Neuronal stem cell (in vitro differentiated cells): Measurements from ENCODE around the gene RNASE13.

ENCODE experiments used
- DNase-seq: peaks from one replicate; pipeline ENCODE4 v3.0.0-alpha.2; 2013; ENCODE audit warnings: low spot score
- H2AFZ ChIP-seq: one replicate; pipeline ENCODE4 v1.6.1; 2013; ENCODE audit warnings: mild to moderate bottlenecking, low read length, inconsistent platforms
- H2AK5ac ChIP-seq: 2 replicates; pipeline ENCODE4 v1.6.1; 2013; ENCODE audit warnings: low read depth, mild to moderate bottlenecking, inconsistent platforms, low read length, moderate library complexity, mixed read lengths
- H2BK120ac ChIP-seq: 2 replicates; pipeline ENCODE4 v1.6.1; 2013; ENCODE audit warnings: low read depth, mild to moderate bottlenecking, inconsistent platforms, low read length, moderate library complexity, mixed read lengths
- H2BK12ac ChIP-seq: one replicate; pipeline ENCODE4 v1.6.1; 2013; ENCODE audit warnings: low read length, inconsistent platforms
- H2BK15ac ChIP-seq: 2 replicates; pipeline ENCODE4 v1.6.1; 2013; ENCODE audit warnings: mild to moderate bottlenecking, low read length, inconsistent platforms, mixed read lengths
- H2BK5ac ChIP-seq: one replicate; pipeline ENCODE4 v1.6.1; 2013; ENCODE audit warnings: inconsistent platforms, mild to moderate bottlenecking, low read length, moderate library complexity
- H3K14ac ChIP-seq: one replicate; pipeline ENCODE4 v1.6.1; 2013; ENCODE audit warnings: low read length, inconsistent platforms
- H3K18ac ChIP-seq: 2 replicates; pipeline ENCODE4 v1.6.1; 2013; ENCODE audit warnings: low read length, inconsistent platforms
- H3K23ac ChIP-seq: 2 replicates; pipeline ENCODE4 v1.6.1; 2013; ENCODE audit warnings: low read depth, mild to moderate bottlenecking, mixed read lengths, low read length, inconsistent platforms; ENCODE audit not compliant: poor library complexity
- H3K27ac ChIP-seq: replicated peaks from 3 replicates; pipeline ENCODE4 v1.5.1; 2013; ENCODE audit warnings: low read length, inconsistent platforms
- H3K27me3 ChIP-seq, 3 experiments: 2 replicates each; pipeline ENCODE4 v1.6.1; 2013; ENCODE audit warnings: low read length in 3 of 3, mild to moderate bottlenecking in 2 of 3, inconsistent platforms in 1 of 3, low read depth in 1 of 3, mixed read lengths in 1 of 3, moderate library complexity in 1 of 3; ENCODE audit not compliant: control insufficient read depth in 3 of 3, insufficient read depth in 3 of 3
- H3K36me3 ChIP-seq, 2 donors: replicated peaks in 1 of 2; 2 replicates each; pipeline ENCODE4 v1.6.1; 2013; ENCODE audit warnings: low read length in 2 of 2; ENCODE audit not compliant: control insufficient read depth in 2 of 2, insufficient read depth in 2 of 2
- H3K4ac ChIP-seq: 2 replicates; pipeline ENCODE4 v1.6.1; 2013; ENCODE audit warnings: inconsistent platforms, mild to moderate bottlenecking, low read length, moderate library complexity
- H3K4me1 ChIP-seq, 2 donors: 1 replicate in 1 of 2; 2 replicates in 1 of 2; pipeline ENCODE4 v1.6.1; 2013; ENCODE audit warnings: low read length in 2 of 2, low read depth in 1 of 2; ENCODE audit not compliant: control insufficient read depth in 2 of 2, insufficient read depth in 1 of 2
- H3K4me2 ChIP-seq: one replicate; pipeline ENCODE4 v1.6.1; 2013; ENCODE audit warnings: mild to moderate bottlenecking, low read length, inconsistent platforms; ENCODE audit not compliant: insufficient read depth, poor library complexity, severe bottlenecking
- H3K4me3 ChIP-seq, 2 donors: 2 replicates each; pipeline ENCODE4 v1.5.1; 2013; ENCODE audit warnings: low read length in 2 of 2, mild to moderate bottlenecking in 2 of 2, inconsistent platforms in 1 of 2, moderate library complexity in 1 of 2
- H3K79me1 ChIP-seq: one replicate; pipeline ENCODE4 v1.6.1; 2013; ENCODE audit warnings: low read depth, mild to moderate bottlenecking, inconsistent platforms, low read length, moderate library complexity
- H3K9ac ChIP-seq: one replicate; pipeline ENCODE4 v1.6.1; 2013; ENCODE audit warnings: mild to moderate bottlenecking, low read depth, low read length, inconsistent platforms; ENCODE audit not compliant: poor library complexity
- H3K9me3 ChIP-seq, 2 donors: replicated peaks in 1 of 2; 2 replicates each; pipeline versions ENCODE3 to v1.6.1; 2013; ENCODE audit warnings: low read length in 2 of 2, mild to moderate bottlenecking in 2 of 2, inconsistent platforms in 1 of 2, low read depth in 1 of 2, mixed read lengths in 1 of 2, moderate library complexity in 1 of 2; ENCODE audit not compliant: control insufficient read depth in 2 of 2, insufficient read depth in 1 of 2
- H4K8ac ChIP-seq: one replicate; pipeline ENCODE4 v1.6.1; 2013; ENCODE audit warnings: low read depth, mild to moderate bottlenecking, inconsistent platforms, low read length, moderate library complexity
- H4K91ac ChIP-seq: one replicate; pipeline ENCODE4 v1.6.1; 2013; ENCODE audit warnings: low read length, low read depth, mild to moderate bottlenecking, inconsistent platforms; ENCODE audit not compliant: poor library complexity
- WGBS, 2 donors: extraction: QIAGEN DNeasy Blood & Tissue Kit; methylation state at CpG; one replicate each; pipeline ENCODE4 v1.1.7; 2013; ENCODE audit warnings: missing lambda C conversion rate in 2 of 2, mixed read lengths in 1 of 2; ENCODE audit not compliant: insufficient read length in 2 of 2, insufficient replicate concordance in 1 of 2; ENCODE audit errors: extremely low coverage in 2 of 2; 5-methylcytosine and 5-hydroxymethylcytosine counted together

Gene RNASE13

GRCh38 chr14:21038441-21039422 lies 4.1 kb upstream of the RNASE13 start:
- H3K27ac ChIP-seq: no peak overlapping the region

GRCh38 chr14:21037156-21037555 lies 2.5 kb upstream of the RNASE13 start:
- Histone ChIP-seq H3K4me3 (no peak overlapping the region), H2AFZ (no peak overlapping the region), H3K14ac (no peak overlapping the region), H3K23ac (no peak overlapping the region), H2BK12ac (no peak overlapping the region), H3K79me1 (no peaks in the 10 kb centered on the region), H3K9me3 (no peaks in the 10 kb centered on the region), H3K4me2 (no peak overlapping the region), H3K18ac (no peak overlapping the region), H4K8ac (no peak overlapping the region), H3K27ac (no peak overlapping the region), H3K27me3 (peaks cover 0 to 56% (median 0%) of the 10 kb centered on the region in 3 experiments), H2BK120ac (no peak overlapping the region), H3K9ac (no peak overlapping the region), H3K36me3 (no peaks in the 10 kb centered on the region), H4K91ac (no peak overlapping the region), H3K4ac (no peak overlapping the region), H2BK5ac (no peak overlapping the region), H3K4me1 (peaks cover 1 to 2% of the 10 kb centered on the region in 2 donors), H2AK5ac (no peak overlapping the region), H2BK15ac (no peak overlapping the region)
- WGBS, 2 donors: no CpG with 5 or more reads among the region's 3 CpGs
- DNase-seq: no peak

More at GRCh38 chr14:21038441-21039422, 4.1 kb upstream of the RNASE13 start:
- H3K4ac ChIP-seq: no peak overlapping the region
- no peak for DNase-seq
- no CpG with 5 or more reads among the region's 10 CpGs for WGBS, 2 donors
- peaks cover 0 to 57% (median 0%) of the 10 kb centered on the region in 3 experiments for H3K27me3 ChIP-seq
- H3K36me3 ChIP-seq: no peaks in the 10 kb centered on the region
- H4K8ac ChIP-seq: no peak overlapping the region
- no peak overlapping the region for H4K91ac ChIP-seq
- peaks cover 1 to 2% of the 10 kb centered on the region in 2 donors for H3K4me1 ChIP-seq
- H2BK120ac ChIP-seq: no peak overlapping the region
- no peak overlapping the region for H2BK5ac ChIP-seq
- peak overlapping the region; percentile 74 for H2AFZ ChIP-seq
- no peak overlapping the region for H2BK12ac ChIP-seq
- no peak overlapping the region for H3K4me2 ChIP-seq
- no peaks in the 10 kb centered on the region for H3K79me1 ChIP-seq
- H3K9ac ChIP-seq: no peak overlapping the region
- H3K4me3 ChIP-seq: no peak overlapping the region
- no peaks in the 10 kb centered on the region for H3K9me3 ChIP-seq
- H3K14ac ChIP-seq: no peak overlapping the region
- peak overlapping the region; percentile 13 for H3K18ac ChIP-seq
- no peak overlapping the region for H2AK5ac ChIP-seq
- no peak overlapping the region for H3K23ac ChIP-seq
- no peak overlapping the region for H2BK15ac ChIP-seq

GRCh38 chr14:21036751-21037150 lies 2.1 kb upstream of the RNASE13 start:
- Histone ChIP-seq H2BK15ac (no peak overlapping the region), H2BK12ac (no peak overlapping the region), H2BK5ac (no peak overlapping the region), H3K4me3 (no peak overlapping the region), H3K9me3 (no peaks in the 10 kb centered on the region), H3K27ac (no peak overlapping the region), H3K36me3 (no peaks in the 10 kb centered on the region), H3K4ac (no peak overlapping the region), H3K18ac (no peak overlapping the region), H2AK5ac (no peak overlapping the region), H3K4me1 (peaks cover 1 to 2% of the 10 kb centered on the region in 2 donors), H4K91ac (no peak overlapping the region), H3K4me2 (no peak overlapping the region), H2BK120ac (no peak overlapping the region), H3K79me1 (no peaks in the 10 kb centered on the region), H3K9ac (no peak overlapping the region), H3K27me3 (peaks cover 0 to 56% (median 0%) of the 10 kb centered on the region in 3 experiments), H4K8ac (no peak overlapping the region), H3K23ac (no peak overlapping the region), H3K14ac (no peak overlapping the region), H2AFZ (no peak overlapping the region)
- DNase-seq: no peak
- no CpG with 5 or more reads among the region's 7 CpGs for WGBS, 2 donors

GRCh38 chr14:21033133-21033698 lies 1.4 kb downstream of the RNASE13 start:
- Histone ChIP-seq H3K27me3 (peaks cover 0 to 89% (median 0%) of the 10 kb centered on the region in 3 experiments), H2AK5ac (no peak overlapping the region), H2AFZ (no peak overlapping the region), H3K23ac (no peak overlapping the region), H2BK120ac (no peak overlapping the region), H3K18ac (no peak overlapping the region), H2BK15ac (no peak overlapping the region), H2BK5ac (no peak overlapping the region), H3K9ac (no peak overlapping the region), H3K4me3 (no peak overlapping the region), H3K4ac (no peak overlapping the region), H2BK12ac (no peak overlapping the region), H3K27ac (no peak overlapping the region), H4K91ac (no peak overlapping the region), H3K4me2 (no peak overlapping the region), H3K9me3 (no peaks in the 10 kb centered on the region), H3K14ac (no peak overlapping the region), H3K4me1 (no peaks in the 10 kb centered on the region), H3K36me3 (no peaks in the 10 kb centered on the region), H3K79me1 (no peaks in the 10 kb centered on the region), H4K8ac (no peak overlapping the region)
- WGBS, 2 donors: no CpG with 5 or more reads among the region's 4 CpGs
- no peak for DNase-seq
